Neural progenitor cell (in vitro differentiated cells): ENCODE measurements around the gene HECTD4. TPM values are rescaled to one million over a fixed set of nuclear protein-coding genes. Genes with fewer than 3 reads are reported as not detected.

ENCODE experiments used
- DNase-seq: peaks from one replicate; pipeline ENCODE4 v3.0.0-alpha.2; 2016; ENCODE audit warnings: low spot score
- H2AFZ ChIP-seq: fragments of 200-600 bp; sonication (generic); replicated peaks from 2 replicates; pipeline ENCODE4 v1.6.1; 2016; ENCODE audit warnings: antibody characterized with exemption
- H3F3A ChIP-seq: fragments of 200-600 bp; sonication (generic); 2 replicates; pipeline ENCODE4 v1.6.1; 2016; ENCODE audit warnings: antibody characterized with exemption, low read depth
- H3K27ac ChIP-seq: fragments of 200-600 bp; sonication (generic); 2 replicates; pipeline ENCODE4 v1.5.1; 2016; ENCODE audit warnings: mild to moderate bottlenecking
- H3K27me3 ChIP-seq: fragments of 200-600 bp; sonication (generic); 2 replicates; pipeline ENCODE4 v1.6.1; 2016; ENCODE audit warnings: mild to moderate bottlenecking, moderate library complexity
- H3K36me3 ChIP-seq: fragments of 200-600 bp; sonication (generic); 2 replicates; pipeline ENCODE4 v1.5.1; 2016
- H3K4me1 ChIP-seq: fragments of 200-600 bp; sonication (generic); 2 replicates; pipeline ENCODE4 v1.6.1; 2016; ENCODE audit warnings: mixed run types
- H3K4me2 ChIP-seq: fragments of 200-600 bp; sonication (generic); 2 replicates; pipeline ENCODE4 v1.6.1; 2016
- H3K4me3 ChIP-seq: fragments of 200-600 bp; sonication (generic); 2 replicates; pipeline ENCODE4 v1.5.1; 2016
- H3K79me2 ChIP-seq: fragments of 200-600 bp; sonication (generic); 2 replicates; pipeline ENCODE4 v1.6.1; 2016; ENCODE audit warnings: low read depth
- H3K9ac ChIP-seq: fragments of 200-600 bp; sonication (generic); 2 replicates; pipeline ENCODE4 v1.6.1; 2016
- H3K9me3 ChIP-seq: fragments of 200-600 bp; sonication (generic); 2 replicates; pipeline ENCODE4 v1.5.1; 2016; ENCODE audit warnings: low read depth
- H4K20me1 ChIP-seq: fragments of 200-600 bp; sonication (generic); 2 replicates; pipeline ENCODE4 v1.6.1; 2016; ENCODE audit warnings: low read depth
- H3K27ac Mint-ChIP-seq: 3 replicates; pipeline ENCODE4 v1.8.0; 2021; ENCODE audit warnings: mixed read lengths
- H3K27me3 Mint-ChIP-seq: 2 replicates; pipeline ENCODE4 v1.8.0; 2022; ENCODE audit warnings: low read depth, mild to moderate bottlenecking, inconsistent platforms, moderate library complexity, mixed read lengths; ENCODE audit not compliant: insufficient read depth
- H3K36me3 Mint-ChIP-seq: 3 replicates; pipeline ENCODE4 v1.8.0; 2021; ENCODE audit warnings: mixed read lengths
- H3K4me1 Mint-ChIP-seq: 3 replicates; pipeline ENCODE4 v1.8.0; 2021; ENCODE audit warnings: mixed read lengths
- H3K4me3 Mint-ChIP-seq: 3 replicates; pipeline ENCODE4 v1.8.0; 2021; ENCODE audit warnings: mild to moderate bottlenecking, moderate library complexity, mixed read lengths
- H3K9me3 Mint-ChIP-seq: 3 replicates; pipeline ENCODE4 v1.8.0; 2020; ENCODE audit warnings: mixed read lengths
- CTCF ChIP-seq: fragments of 200-600 bp; sonication (generic); IDR thresholded peaks from 2 replicates; pipeline ENCODE4 v1.5.1; 2017; ENCODE audit warnings: antibody characterized with exemption, mild to moderate bottlenecking
- EZH2 ChIP-seq: fragments of 200-600 bp; sonication (generic); IDR thresholded peaks from 2 replicates; pipeline ENCODE4 v1.6.1; 2017; ENCODE audit warnings: antibody characterized with exemption, mild to moderate bottlenecking, moderate library complexity
- EZH2phosphoT487 ChIP-seq: fragments of 200-600 bp; sonication (generic); IDR thresholded peaks from 2 replicates; pipeline ENCODE4 v1.6.1; 2017; ENCODE audit warnings: antibody characterized with exemption
- total RNA-seq: library from RNA; depleted of rRNA; stranded (reverse); fragments of >200 nt; gene quantifications from 2 replicates; pipeline ENCODE4 v1.2.3, GENCODE V29; 2015; ENCODE audit warnings: low replicate concordance

Gene HECTD4
- total RNA-seq, 1 donor from 2014 or later, result 11.0 TPM

GRCh38 chr12:112270673-112271072, 111.6 kb downstream of the HECTD4 start:
- H3K9me3 Mint-ChIP-seq, result no peaks in the 10 kb centered on the region
- TF ChIP-seq CTCF (no peak), EZH2 (no peak), EZH2phosphoT487 (no peak)
- no peak for DNase-seq
- Histone ChIP-seq H3K79me2 (no peaks in the 10 kb centered on the region), H3K4me1 (no peaks in the 10 kb centered on the region), H3K36me3 (no peaks in the 10 kb centered on the region), H3K27me3 (no peaks in the 10 kb centered on the region), H3K9ac (no peak overlapping the region), H4K20me1 (no peaks in the 10 kb centered on the region), H3K9me3 (no peaks in the 10 kb centered on the region), H3K4me2 (no peak overlapping the region), H3K4me3 (no peak overlapping the region), H3F3A (no peaks in the 10 kb centered on the region), H2AFZ (no peak overlapping the region), H3K27ac (no peak overlapping the region)
- H3K27me3 Mint-ChIP-seq, result peaks cover 2% of the 10 kb centered on the region
- peaks cover 25% of the 10 kb centered on the region for H3K36me3 Mint-ChIP-seq
- no peaks in the 10 kb centered on the region for H3K4me1 Mint-ChIP-seq
- no peak overlapping the region for H3K4me3 Mint-ChIP-seq
- H3K27ac Mint-ChIP-seq, result no peak overlapping the region

GRCh38 chr12:112266473-112266872, 115.8 kb downstream of the HECTD4 start:
- Histone ChIP-seq H3K27ac (no peak overlapping the region), H4K20me1 (no peaks in the 10 kb centered on the region), H3F3A (no peaks in the 10 kb centered on the region), H3K4me1 (no peaks in the 10 kb centered on the region), H3K9ac (no peak overlapping the region), H2AFZ (no peak overlapping the region), H3K27me3 (no peaks in the 10 kb centered on the region), H3K9me3 (no peaks in the 10 kb centered on the region), H3K36me3 (no peaks in the 10 kb centered on the region), H3K4me3 (no peak overlapping the region), H3K79me2 (no peaks in the 10 kb centered on the region), H3K4me2 (no peak overlapping the region)
- DNase-seq, result no peak
- TF ChIP-seq EZH2phosphoT487 (no peak), CTCF (no peak), EZH2 (no peak)
- no peaks in the 10 kb centered on the region for H3K4me1 Mint-ChIP-seq
- no peak overlapping the region for H3K27ac Mint-ChIP-seq
- H3K4me3 Mint-ChIP-seq, result no peak overlapping the region
- H3K36me3 Mint-ChIP-seq, result peaks cover 18% of the 10 kb centered on the region
- peaks cover 2% of the 10 kb centered on the region for H3K27me3 Mint-ChIP-seq
- no peaks in the 10 kb centered on the region for H3K9me3 Mint-ChIP-seq

- no peak overlapping the region for H3K4me2 ChIP-seq
- peaks cover 10% of the 10 kb centered on the region for H3K36me3 ChIP-seq
- peak; percentile 48 for TF ChIP-seq CTCF
- no peak for TF ChIP-seq EZH2phosphoT487
- no peaks in the 10 kb centered on the region for H4K20me1 ChIP-seq
- H3F3A ChIP-seq, result no peaks in the 10 kb centered on the region
- no peak overlapping the region for H3K4me3 ChIP-seq
- no peak overlapping the region for H3K27ac ChIP-seq
- Mint-ChIP-seq H3K4me3 (no peak overlapping the region), H3K4me1 (no peaks in the 10 kb centered on the region), H3K27me3 (no peaks in the 10 kb centered on the region), H3K36me3 (peaks cover 7% of the 10 kb centered on the region), H3K9me3 (no peaks in the 10 kb centered on the region), H3K27ac (no peak overlapping the region)
- H3K4me1 ChIP-seq, result no peaks in the 10 kb centered on the region
- no peaks in the 10 kb centered on the region for H3K79me2 ChIP-seq
- H3K27me3 ChIP-seq, result no peaks in the 10 kb centered on the region
- H3K9ac ChIP-seq, result no peak overlapping the region
- H3K9me3 ChIP-seq, result no peaks in the 10 kb centered on the region
- peak; percentile 27 for DNase-seq
- H2AFZ ChIP-seq, result no peak overlapping the region
These were observed 120.7 kb downstream of the HECTD4 start for GRCh38 chr12:112261559-112261958.

GRCh38 chr12:112258926-112259325, 123.3 kb downstream of the HECTD4 start:
- no peaks in the 10 kb centered on the region for H4K20me1 ChIP-seq
- H3K4me2 ChIP-seq, result no peak overlapping the region
- no peak overlapping the region for H3K9ac ChIP-seq
- no peak overlapping the region for H3K4me3 ChIP-seq
- no peak for DNase-seq
- H3K9me3 ChIP-seq, result no peaks in the 10 kb centered on the region
- no peak overlapping the region for H3K27ac ChIP-seq
- H2AFZ ChIP-seq, result no peak overlapping the region
- no peaks in the 10 kb centered on the region for H3F3A ChIP-seq
- H3K27ac Mint-ChIP-seq, result no peak overlapping the region
- H3K36me3 Mint-ChIP-seq, result peaks cover 12% of the 10 kb centered on the region
- H3K4me1 ChIP-seq, result no peaks in the 10 kb centered on the region
- H3K4me1 Mint-ChIP-seq, result no peaks in the 10 kb centered on the region
- peaks cover 22% of the 10 kb centered on the region for H3K36me3 ChIP-seq
- no peaks in the 10 kb centered on the region for H3K27me3 Mint-ChIP-seq
- no peaks in the 10 kb centered on the region for H3K79me2 ChIP-seq
- TF ChIP-seq CTCF (no peak), EZH2phosphoT487 (no peak)
- no peaks in the 10 kb centered on the region for H3K27me3 ChIP-seq
- no peaks in the 10 kb centered on the region for H3K9me3 Mint-ChIP-seq
- H3K4me3 Mint-ChIP-seq, result no peak overlapping the region
